Astrocyte (in vitro differentiated cells and primary cell): Measurements from ENCODE around the gene CLPX. TPM values are rescaled to one million over a fixed set of nuclear protein-coding genes. Genes with fewer than 3 reads are reported as not detected.

Experiments used
- DNase-seq: peaks from one replicate; pipeline ENCODE4 v3.0.0-alpha.2; 2010; ENCODE audit warnings: low read depth
- FAIRE-seq: peaks from 2 replicates; lab custom pipeline; 2011; peaks lifted over from hg19 to GRCh38; lab: Jason Lieb, UNC
- H2AFZ ChIP-seq: 2 replicates; pipeline ENCODE4 v1.6.0; 2012; ENCODE audit warnings: low read depth, low read length, inconsistent platforms
- H3K27ac ChIP-seq: 2 replicates; pipeline ENCODE4 v1.5.1; 2011; ENCODE audit warnings: low read depth, low read length, inconsistent platforms
- H3K27me3 ChIP-seq: 2 replicates; pipeline ENCODE4 v1.6.0; 2011; ENCODE audit warnings: low read length, inconsistent platforms; ENCODE audit not compliant: insufficient read depth
- H3K36me3 ChIP-seq: 2 replicates; pipeline ENCODE4 v1.5.1; 2011; ENCODE audit warnings: low read length, inconsistent platforms; ENCODE audit not compliant: insufficient read depth
- H3K4me1 ChIP-seq: 2 replicates; pipeline ENCODE4 v1.5.1; 2011; ENCODE audit warnings: low read length, inconsistent platforms; ENCODE audit not compliant: insufficient read depth
- H3K4me2 ChIP-seq: 2 replicates; pipeline ENCODE4 v1.6.0; 2012; ENCODE audit warnings: low read length, inconsistent platforms
- H3K4me3 ChIP-seq: 2 replicates; pipeline ENCODE4 v1.5.1; 2011; ENCODE audit warnings: low read depth, mild to moderate bottlenecking, low read length, inconsistent platforms; ENCODE audit not compliant: insufficient read depth
- H3K79me2 ChIP-seq: 2 replicates; pipeline ENCODE4 v1.6.0; 2012; ENCODE audit warnings: mild to moderate bottlenecking, low read length, inconsistent platforms; ENCODE audit not compliant: insufficient read depth
- H3K9ac ChIP-seq: 2 replicates; pipeline ENCODE4 v1.6.0; 2012; ENCODE audit warnings: mild to moderate bottlenecking, low read length, inconsistent platforms
- H3K9me3 ChIP-seq: 2 replicates; pipeline ENCODE4 v1.5.1; 2012; ENCODE audit warnings: low read depth, mild to moderate bottlenecking, low read length, inconsistent platforms; ENCODE audit not compliant: insufficient read depth
- H4K20me1 ChIP-seq: 2 replicates; pipeline ENCODE4 v1.6.0; 2012; ENCODE audit warnings: low read length, inconsistent platforms; ENCODE audit not compliant: insufficient read depth
- H3K27ac Mint-ChIP-seq: one replicate; pipeline ENCODE4 v1.8.0; 2021; ENCODE audit warnings: mild to moderate bottlenecking, mixed read lengths; ENCODE audit not compliant: unreplicated experiment
- H3K27me3 Mint-ChIP-seq: one replicate; pipeline ENCODE4 v1.8.0; 2021; ENCODE audit warnings: low read depth, mixed read lengths; ENCODE audit not compliant: unreplicated experiment
- H3K36me3 Mint-ChIP-seq: one replicate; pipeline ENCODE4 v1.8.0; 2021; ENCODE audit warnings: low read depth, mixed read lengths; ENCODE audit not compliant: unreplicated experiment
- H3K4me1 Mint-ChIP-seq: one replicate; pipeline ENCODE4 v1.8.0; 2021; ENCODE audit warnings: low read depth, mixed read lengths; ENCODE audit not compliant: unreplicated experiment
- H3K4me3 Mint-ChIP-seq: one replicate; pipeline ENCODE4 v1.8.0; 2021; ENCODE audit warnings: mild to moderate bottlenecking, moderate library complexity, mixed read lengths; ENCODE audit not compliant: unreplicated experiment
- H3K9me3 Mint-ChIP-seq: one replicate; pipeline ENCODE4 v1.8.0; 2021; ENCODE audit warnings: mild to moderate bottlenecking, mixed read lengths; ENCODE audit not compliant: unreplicated experiment
- CTCF ChIP-seq: IDR thresholded peaks from 2 replicates; pipeline ENCODE4 v1.5.1; 2011; ENCODE audit warnings: low read depth, mild to moderate bottlenecking, inconsistent platforms, low read length, moderate library complexity; ENCODE audit not compliant: insufficient read depth
- EZH2 ChIP-seq: IDR thresholded peaks from 2 replicates; pipeline ENCODE4 v1.6.1; 2012; ENCODE audit warnings: mild to moderate bottlenecking, low read length, inconsistent platforms; ENCODE audit not compliant: insufficient read depth
- total RNA-seq: library from RNA; stranded (reverse); gene quantifications from 2 replicates; pipeline ENCODE4 v1.2.1, GENCODE V29; 2021

The CLPX gene
- total RNA-seq, 1 donor from 2014 or later = 45.2 TPM

- no peaks in the 10 kb centered on the region for H3K27me3 ChIP-seq
- H3K9me3 Mint-ChIP-seq = peaks cover 3% of the 10 kb centered on the region
- peaks cover 17% of the 10 kb centered on the region for H3K27me3 Mint-ChIP-seq
- FAIRE-seq = no peak
- no peak overlapping the region for H3K4me3 ChIP-seq
- no peaks in the 10 kb centered on the region for H3K4me1 ChIP-seq
- H3K79me2 ChIP-seq = no peaks in the 10 kb centered on the region
- no peak overlapping the region for H3K9ac ChIP-seq
- no peak overlapping the region for H2AFZ ChIP-seq
- no peak overlapping the region for H3K27ac Mint-ChIP-seq
- TF ChIP-seq EZH2 = no peak
- TF ChIP-seq CTCF = no peak
- H3K27ac ChIP-seq = no peak overlapping the region
- peaks cover 12% of the 10 kb centered on the region for H3K36me3 ChIP-seq
- H4K20me1 ChIP-seq = peaks cover 16% of the 10 kb centered on the region
- DNase-seq = no peak
- H3K9me3 ChIP-seq = no peaks in the 10 kb centered on the region
- peaks cover 37% of the 10 kb centered on the region for H3K36me3 Mint-ChIP-seq
- no peak overlapping the region for H3K4me3 Mint-ChIP-seq
- H3K4me2 ChIP-seq = no peak overlapping the region
- H3K4me1 Mint-ChIP-seq = peaks cover 4% of the 10 kb centered on the region
Measured at GRCh38 chr15:65102912-65103311, 82.2 kb downstream of the CLPX start.

- Mint-ChIP-seq H3K4me1 (peaks cover 8% of the 10 kb centered on the region), H3K9me3 (peaks cover 4% of the 10 kb centered on the region), H3K4me3 (peak overlapping the region; percentile 72), H3K36me3 (peaks cover 43% of the 10 kb centered on the region), H3K27me3 (peaks cover 17% of the 10 kb centered on the region), H3K27ac (peak overlapping the region; percentile 31)
- H3K36me3 ChIP-seq = peaks cover 12% of the 10 kb centered on the region
- H2AFZ ChIP-seq = no peak overlapping the region
- peaks cover 19% of the 10 kb centered on the region for H4K20me1 ChIP-seq
- no peaks in the 10 kb centered on the region for H3K79me2 ChIP-seq
- no peaks in the 10 kb centered on the region for H3K9me3 ChIP-seq
- no peak for FAIRE-seq
- H3K4me1 ChIP-seq = peaks cover 2% of the 10 kb centered on the region
- no peak overlapping the region for H3K27ac ChIP-seq
- no peak overlapping the region for H3K4me3 ChIP-seq
- no peak for TF ChIP-seq EZH2
- TF ChIP-seq CTCF = no peak
- no peaks in the 10 kb centered on the region for H3K27me3 ChIP-seq
- H3K9ac ChIP-seq = no peak overlapping the region
- DNase-seq = no peak
- H3K4me2 ChIP-seq = no peak overlapping the region
Measured at GRCh38 chr15:65101891-65102708, 83.0 kb downstream of the CLPX start.

- FAIRE-seq (no peak), DNase-seq (no peak)
- no peak overlapping the region for H3K4me2 ChIP-seq
- Mint-ChIP-seq H3K4me1 (peaks cover 14% of the 10 kb centered on the region), H3K9me3 (peaks cover 4% of the 10 kb centered on the region), H3K27me3 (peaks cover 17% of the 10 kb centered on the region), H3K27ac (peak overlapping the region; percentile 31), H3K36me3 (peaks cover 44% of the 10 kb centered on the region), H3K4me3 (peak overlapping the region; percentile 72)
- peak; percentile 86 for TF ChIP-seq CTCF
- no peak for TF ChIP-seq EZH2
- H3K36me3 ChIP-seq = peaks cover 12% of the 10 kb centered on the region
- no peaks in the 10 kb centered on the region for H3K79me2 ChIP-seq
- H3K27ac ChIP-seq = no peak overlapping the region
- H3K9me3 ChIP-seq = no peaks in the 10 kb centered on the region
- no peaks in the 10 kb centered on the region for H3K27me3 ChIP-seq
- H3K4me3 ChIP-seq = no peak overlapping the region
- H3K9ac ChIP-seq = no peak overlapping the region
- H2AFZ ChIP-seq = no peak overlapping the region
- peaks cover 8% of the 10 kb centered on the region for H3K4me1 ChIP-seq
- H4K20me1 ChIP-seq = peaks cover 25% of the 10 kb centered on the region
Measured at GRCh38 chr15:65101411-65101890, 83.7 kb downstream of the CLPX start.
